Stimulated activated CD4-positive, alpha-beta T cell treated with anti-CD3 and anti-CD28 coated beads, TNF-alpha, amount 100 ng/mL, for 1 hour (primary cell): ENCODE measurements around the gene CDK5R1.

Source experiments
- DNase-seq, 3 donors: peaks; one replicate each; pipeline ENCODE4 v3.0.0-alpha.2; 2020; ENCODE audit warnings: low read depth in 3 of 3, low spot score in 1 of 3

CDK5R1 gene

GRCh38 chr17:32492264-32492589 is 5.4 kb downstream of the CDK5R1 start:
- DNase-seq: no peak

- no peak for DNase-seq
Observed at GRCh38 chr17:32492648-32493289, 6.0 kb downstream of the CDK5R1 start.

GRCh38 chr17:32493571-32493970 is 6.8 kb downstream of the CDK5R1 start:
- no peak for DNase-seq

GRCh38 chr17:32493976-32494513 is 7.3 kb downstream of the CDK5R1 start:
- no peak for DNase-seq

GRCh38 chr17:32494621-32495358 is 8.0 kb downstream of the CDK5R1 start:
- DNase-seq: no peak

GRCh38 chr17:32495359-32496231 is 8.8 kb downstream of the CDK5R1 start:
- DNase-seq: no peak

GRCh38 chr17:32496395-32497073 is 9.7 kb downstream of the CDK5R1 start:
- DNase-seq: no peak

- no peak for DNase-seq
Observed at GRCh38 chr17:32497431-32498205, 10.8 kb downstream of the CDK5R1 start.

- no peak for DNase-seq
Observed at GRCh38 chr17:32498391-32498790, 11.6 kb downstream of the CDK5R1 start.

GRCh38 chr17:32502013-32502412 is 15.2 kb downstream of the CDK5R1 start:
- no peak for DNase-seq

- no peak for DNase-seq
Observed at GRCh38 chr17:32502710-32503109, 15.9 kb downstream of the CDK5R1 start.

- peak in 1 of 3 donors; percentile 22 for DNase-seq
Observed at GRCh38 chr17:32503251-32504165, 16.7 kb downstream of the CDK5R1 start.

- DNase-seq: no peak
Observed at GRCh38 chr17:32504166-32504990, 17.6 kb downstream of the CDK5R1 start.

- DNase-seq: no peak
Observed at GRCh38 chr17:32508926-32509325, 22.1 kb downstream of the CDK5R1 start.

- no peak for DNase-seq
Observed at GRCh38 chr17:32510466-32510865, 23.7 kb downstream of the CDK5R1 start.

GRCh38 chr17:32512328-32512727 is 25.5 kb downstream of the CDK5R1 start:
- no peak for DNase-seq

- no peak for DNase-seq
Observed at GRCh38 chr17:32513579-32513978, 26.8 kb downstream of the CDK5R1 start.

- DNase-seq: no peak
Observed at GRCh38 chr17:32514606-32515005, 27.8 kb downstream of the CDK5R1 start.
